ENCODE results near the gene FARS2. TPM values are rescaled to one million over a fixed set of nuclear protein-coding genes. Genes with fewer than 3 reads are reported as not detected.

The FARS2 gene
- total and polyA plus RNA-seq, 2 donors (not counting 3 experiments of a cell fraction or from before 2014, with no cell fraction given) = 20.2 to 20.5 TPM

- CTCF ChIA-PET = interaction anchor here (1.3 kb wide), 1 partner anchor 12 kb away, joined by 4 read pairs; no protein-coding TSS in a partner anchor
These were observed 17.3 kb downstream of the FARS2 start for GRCh38 chr6:5278565-5279120.

More at GRCh38 chr6:5278565-5279120, 17.3 kb downstream of the FARS2 start:
- H3K27ac ChIP-seq (ENCODE audit: insufficient read depth, low read depth, low read length) = no peak overlapping the region
- dilution Hi-C loops (cut with MboI; ENCODE audit: extremely low pct_ligation_motif_present, low sequenced_read_pairs) (no loop called here), intact Hi-C loops (cut with micrococcal nuclease) (no loop called here)
- H3K4me2 ChIP-seq (ENCODE audit: insufficient read depth, low read length) = no peak overlapping the region
- no peaks in the 10 kb centered on the region for H4K20me1 ChIP-seq (replicated peaks; ENCODE audit: control insufficient read depth, extremely low read depth, insufficient read depth, low read length)
- no peak overlapping the region for H3K9ac ChIP-seq (replicated peaks; ENCODE audit: extremely low read depth, insufficient read depth, low read length)
- no peaks in the 10 kb centered on the region for H3K9me1 ChIP-seq (replicated peaks; ENCODE audit: control insufficient read depth, extremely low read depth, insufficient read depth, low read length)
- no peaks in the 10 kb centered on the region for H3K36me3 ChIP-seq (ENCODE audit: control insufficient read depth in 2 of 2, extremely low read depth in 1 of 2, insufficient read depth in 2 of 2, low read length in 2 of 2)
- no peaks in the 10 kb centered on the region for H3K79me2 ChIP-seq (ENCODE audit: control insufficient read depth, insufficient read depth, low read length)
- H3K27me3 ChIP-seq (ENCODE audit: control insufficient read depth in 2 of 2, insufficient read depth in 2 of 2, low read length in 2 of 2) = no peaks in the 10 kb centered on the region
- POLR2A ChIA-PET = no interaction called here
- H2AFZ ChIP-seq (ENCODE audit: low read depth, low read length) = no peak overlapping the region
- no peaks in the 10 kb centered on the region for H3K9me3 ChIP-seq (replicated peaks; ENCODE audit: control insufficient read depth, insufficient read depth, low read length)
- DNase-seq (ENCODE audit: low read depth, low spot score) (no peak), FAIRE-seq (no peak)
- no peak overlapping the region for H3K4me3 ChIP-seq (replicated peaks in 1 of 3; ENCODE audit: insufficient read depth in 1 of 3, low read depth in 1 of 3, low read length in 3 of 3)
- no peaks in the 10 kb centered on the region for H3K4me1 ChIP-seq (ENCODE audit: control insufficient read depth, extremely low read depth, insufficient read depth, low read length)
- no peak for TF ChIP-seq MAX (IDR thresholded peaks at IDR 0.05; ENCODE audit: insufficient read depth, insufficient read length)
- no peak for TF ChIP-seq EZH2 (IDR thresholded peaks at IDR 0.05; ENCODE audit: borderline replicate concordance, low read depth, low read length, severe bottlenecking)
- no peak for TF ChIP-seq FOS (IDR thresholded peaks at IDR 0.05; ENCODE audit: borderline replicate concordance, insufficient read depth, low read length)
- TF ChIP-seq MYC (IDR thresholded peaks at IDR 0.05; ENCODE audit: low read depth, low read length) = no peak
- TF ChIP-seq, protein P1, sequence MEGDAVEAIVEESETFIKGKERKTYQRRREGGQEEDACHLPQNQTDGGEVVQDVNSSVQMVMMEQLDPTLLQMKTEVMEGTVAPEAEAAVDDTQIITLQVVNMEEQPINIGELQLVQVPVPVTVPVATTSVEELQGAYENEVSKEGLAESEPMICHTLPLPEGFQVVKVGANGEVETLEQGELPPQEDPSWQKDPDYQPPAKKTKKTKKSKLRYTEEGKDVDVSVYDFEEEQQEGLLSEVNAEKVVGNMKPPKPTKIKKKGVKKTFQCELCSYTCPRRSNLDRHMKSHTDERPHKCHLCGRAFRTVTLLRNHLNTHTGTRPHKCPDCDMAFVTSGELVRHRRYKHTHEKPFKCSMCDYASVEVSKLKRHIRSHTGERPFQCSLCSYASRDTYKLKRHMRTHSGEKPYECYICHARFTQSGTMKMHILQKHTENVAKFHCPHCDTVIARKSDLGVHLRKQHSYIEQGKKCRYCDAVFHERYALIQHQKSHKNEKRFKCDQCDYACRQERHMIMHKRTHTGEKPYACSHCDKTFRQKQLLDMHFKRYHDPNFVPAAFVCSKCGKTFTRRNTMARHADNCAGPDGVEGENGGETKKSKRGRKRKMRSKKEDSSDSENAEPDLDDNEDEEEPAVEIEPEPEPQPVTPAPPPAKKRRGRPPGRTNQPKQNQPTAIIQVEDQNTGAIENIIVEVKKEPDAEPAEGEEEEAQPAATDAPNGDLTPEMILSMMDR (IDR thresholded peaks at IDR 0.05; ENCODE audit: extremely low read depth in 1 of 2, insufficient read depth in 1 of 2, low read depth in 1 of 2, low read length in 2 of 2) = no peak
- TF ChIP-seq JUN (IDR thresholded peaks at IDR 0.05; ENCODE audit: borderline replicate concordance, insufficient read depth, insufficient read length, low read depth) = no peak
- TF ChIP-seq POLR2A (IDR thresholded peaks at IDR 0.05; ENCODE audit: low read depth, low read length) = no peak
- TF ChIP-seq POLR2AphosphoS5 (IDR thresholded peaks at IDR 0.05; ENCODE audit: insufficient read depth, low read depth, low read length) = no peak
- TF ChIP-seq GATA2 (IDR thresholded peaks at IDR 0.05; ENCODE audit: insufficient read depth, insufficient read length, low read depth, low read length) = no peak
- BruUV-seq (replicated peaks) = no TSS peak
